Measurements from ENCODE around the gene ATOSA.

ATOSA gene

GRCh38 chr15:52645916-52646315 is 33.3 kb downstream of the ATOSA start:
- DNase-seq = no peak

GRCh38 chr15:52642386-52643361 is 36.5 kb downstream of the ATOSA start:
- DNase-seq = no peak

- no peak for DNase-seq
These were observed 42.7 kb downstream of the ATOSA start for GRCh38 chr15:52636459-52636858.

DNA sequence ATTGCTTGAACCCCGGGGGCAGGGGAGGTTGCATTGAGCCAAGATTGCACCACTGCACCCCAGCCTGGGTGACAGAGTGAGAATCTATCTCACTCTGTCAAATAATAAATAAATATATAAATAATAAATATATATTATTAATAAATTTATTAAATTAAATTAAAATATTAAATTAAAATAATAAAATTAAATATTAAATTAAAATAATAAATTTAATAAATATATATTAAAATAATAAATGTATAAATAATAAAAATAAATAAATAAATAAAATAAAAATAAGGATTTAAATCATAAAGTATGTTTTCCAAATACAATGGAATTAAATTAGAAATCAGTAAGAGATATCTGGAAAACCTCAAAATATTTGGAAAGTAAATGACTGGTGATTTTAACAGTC is 43.3 kb downstream of the ATOSA start:
- no peak for DNase-seq
